GM19239 (cell line): ENCODE measurements around the gene MISP3.

Source experiments
- DNase-seq: peaks from one replicate; pipeline ENCODE4 v3.0.0; 2011; ENCODE audit warnings: low spot score; ENCODE audit not compliant: insufficient read length
- FAIRE-seq: peaks from 2 replicates; lab custom pipeline; 2011; peaks lifted over from hg19 to GRCh38; lab: Jason Lieb, UNC

MISP3 gene

GRCh38 chr19:14052470-14052869, 20.1 kb upstream of the MISP3 start:
- no peak for FAIRE-seq
- DNase-seq: no peak

- FAIRE-seq (no peak), DNase-seq (no peak)
Observed at GRCh38 chr19:14053032-14053431, 19.6 kb upstream of the MISP3 start.

GRCh38 chr19:14053500-14053899, 19.1 kb upstream of the MISP3 start:
- FAIRE-seq: no peak
- DNase-seq: no peak

GRCh38 chr19:14054099-14054498, 18.5 kb upstream of the MISP3 start:
- no peak for FAIRE-seq
- DNase-seq: no peak

- FAIRE-seq (no peak), DNase-seq (no peak)
Observed at GRCh38 chr19:14054721-14055120, 17.9 kb upstream of the MISP3 start.

GRCh38 chr19:14055396-14055795, 17.2 kb upstream of the MISP3 start:
- FAIRE-seq (no peak), DNase-seq (no peak)

- DNase-seq (no peak), FAIRE-seq (no peak)
Observed at GRCh38 chr19:14056069-14056666, 16.4 kb upstream of the MISP3 start.

DNA sequence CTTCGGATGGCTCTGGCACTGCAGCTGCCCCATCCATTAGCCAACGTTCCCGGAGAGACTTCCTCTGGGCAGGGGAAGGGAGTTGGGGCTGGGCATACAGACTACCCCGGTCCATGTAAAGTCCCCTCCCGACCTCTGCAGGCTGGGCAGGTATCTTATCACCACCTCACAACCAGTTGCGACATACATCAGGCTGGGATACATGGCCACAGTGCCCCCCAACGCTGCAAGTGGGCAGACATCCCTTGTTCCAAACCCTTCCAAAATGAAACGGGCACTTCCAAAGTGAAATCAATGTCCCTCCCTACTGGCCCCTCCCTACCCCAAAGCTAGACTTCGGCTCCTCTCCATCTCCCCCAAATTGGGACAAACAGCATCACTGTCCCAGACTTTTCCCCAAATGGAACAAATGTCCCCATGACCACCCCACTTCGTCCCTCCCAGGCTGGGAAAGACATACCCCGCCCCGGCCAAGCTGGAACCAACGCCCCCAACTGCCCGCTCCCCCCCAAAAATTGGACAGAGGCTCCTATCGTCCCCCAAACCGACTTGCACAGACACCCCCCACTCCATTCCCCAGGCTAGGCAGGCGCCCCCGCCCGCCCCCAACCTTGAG, 15.7 kb upstream of the MISP3 start:
- FAIRE-seq: no peak
- no peak for DNase-seq

DNA sequence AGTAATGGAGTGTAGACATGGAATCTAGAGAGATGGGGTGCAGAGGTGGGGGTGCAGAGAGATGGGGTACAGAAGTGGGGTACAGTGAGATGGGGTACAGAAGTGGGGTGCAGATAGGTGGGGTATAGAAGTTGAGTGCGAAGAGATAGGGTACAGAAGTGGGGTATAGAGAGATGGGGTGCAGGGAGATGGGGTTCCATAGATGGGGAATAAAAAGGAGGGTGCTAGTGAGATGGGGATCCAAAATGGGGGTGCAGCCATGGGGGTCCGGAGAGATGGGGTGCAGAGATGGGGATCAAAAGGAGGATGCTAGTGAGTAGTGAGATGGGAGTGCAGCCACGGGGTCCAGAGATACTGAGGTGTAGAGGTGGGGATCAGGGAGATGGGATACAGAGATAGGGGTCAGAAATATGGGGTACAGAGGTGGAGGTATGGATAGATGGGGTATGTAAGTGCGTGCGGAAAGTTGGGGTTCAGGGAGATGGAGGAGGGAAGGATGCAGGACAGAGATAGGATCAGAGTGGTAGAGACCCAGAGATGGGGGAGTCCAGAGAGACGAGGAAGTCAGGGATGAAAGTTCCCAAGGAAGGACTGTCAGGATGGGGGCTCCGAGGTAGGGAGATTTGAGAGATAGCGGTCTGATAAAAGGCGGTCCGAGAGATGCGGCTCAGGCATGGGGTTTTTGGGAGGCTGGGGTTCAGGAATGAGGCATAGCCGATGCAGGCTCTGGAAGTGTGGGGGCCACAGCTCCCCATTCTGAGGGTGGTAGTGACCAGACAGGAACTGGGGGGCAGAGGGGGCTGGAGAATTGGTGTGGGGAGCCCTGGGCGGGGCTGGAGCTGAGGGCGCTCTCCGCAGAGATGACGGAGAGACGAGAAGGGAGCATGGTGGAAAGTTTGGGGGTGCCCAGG, 14.1 kb upstream of the MISP3 start:
- no peak for FAIRE-seq

GRCh38 chr19:14059093-14059480, 13.5 kb upstream of the MISP3 start:
- FAIRE-seq (no peak), DNase-seq (peak; percentile 62)

More for the DNA sequence above, 14.1 kb upstream of the MISP3 start:
- no peak for DNase-seq

DNA sequence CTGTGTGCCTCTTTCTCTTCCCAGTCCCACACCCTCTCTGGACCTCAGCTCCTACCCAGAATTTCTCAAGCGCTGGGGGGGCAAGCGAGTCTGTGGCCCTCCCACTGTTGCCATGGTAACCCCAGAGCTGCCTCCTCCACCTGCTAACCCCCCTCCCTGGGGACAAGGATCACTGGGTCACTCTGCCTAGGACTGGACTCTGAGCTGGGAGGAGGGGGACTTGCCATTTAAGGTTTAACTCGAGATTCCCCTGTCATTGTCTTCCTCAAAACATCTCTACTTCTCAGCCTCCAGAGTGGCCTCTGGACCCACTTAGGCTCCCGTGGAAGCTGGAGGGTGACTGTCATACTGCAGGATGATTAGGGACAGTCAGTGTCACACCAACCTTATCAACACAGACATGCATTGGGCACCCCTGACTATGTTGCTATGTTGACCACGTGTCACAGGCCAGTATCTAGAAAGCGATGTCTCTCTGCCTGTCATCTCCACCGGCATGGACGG, 12.9 kb upstream of the MISP3 start:
- DNase-seq: no peak
- no peak for FAIRE-seq

DNA sequence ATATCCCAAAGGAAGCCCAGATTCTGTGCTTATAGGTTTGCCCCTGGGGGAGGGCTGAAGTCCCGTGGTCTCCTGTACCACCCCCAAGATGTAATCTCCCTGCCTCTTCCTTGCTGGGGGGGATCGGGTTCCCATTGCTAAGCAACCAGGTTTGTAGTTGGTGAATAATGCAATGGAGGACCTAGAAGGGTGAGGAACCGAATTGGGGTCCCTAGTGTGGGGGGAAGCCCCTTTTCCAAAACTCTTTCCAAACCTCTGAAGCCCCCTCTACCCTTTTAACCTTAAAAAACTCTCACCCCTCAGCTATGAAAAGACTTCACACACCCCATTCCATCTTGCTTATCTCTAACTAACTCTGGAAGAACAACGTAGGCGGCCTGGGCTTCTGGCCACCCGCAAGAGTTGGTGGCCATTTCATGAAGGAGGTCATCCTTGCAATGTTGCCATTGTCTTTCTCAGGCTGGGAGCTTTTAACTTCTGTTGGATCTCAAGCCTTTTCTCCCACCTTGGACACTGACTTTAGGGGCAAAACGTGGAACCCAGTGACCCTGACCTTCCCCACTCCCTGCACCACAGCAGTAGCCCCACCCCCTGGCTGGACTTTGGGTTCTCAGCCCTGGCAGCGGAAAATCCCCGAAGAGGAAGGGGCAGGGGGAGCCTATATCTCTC, 11.4 kb upstream of the MISP3 start:
- FAIRE-seq: no peak

DNA sequence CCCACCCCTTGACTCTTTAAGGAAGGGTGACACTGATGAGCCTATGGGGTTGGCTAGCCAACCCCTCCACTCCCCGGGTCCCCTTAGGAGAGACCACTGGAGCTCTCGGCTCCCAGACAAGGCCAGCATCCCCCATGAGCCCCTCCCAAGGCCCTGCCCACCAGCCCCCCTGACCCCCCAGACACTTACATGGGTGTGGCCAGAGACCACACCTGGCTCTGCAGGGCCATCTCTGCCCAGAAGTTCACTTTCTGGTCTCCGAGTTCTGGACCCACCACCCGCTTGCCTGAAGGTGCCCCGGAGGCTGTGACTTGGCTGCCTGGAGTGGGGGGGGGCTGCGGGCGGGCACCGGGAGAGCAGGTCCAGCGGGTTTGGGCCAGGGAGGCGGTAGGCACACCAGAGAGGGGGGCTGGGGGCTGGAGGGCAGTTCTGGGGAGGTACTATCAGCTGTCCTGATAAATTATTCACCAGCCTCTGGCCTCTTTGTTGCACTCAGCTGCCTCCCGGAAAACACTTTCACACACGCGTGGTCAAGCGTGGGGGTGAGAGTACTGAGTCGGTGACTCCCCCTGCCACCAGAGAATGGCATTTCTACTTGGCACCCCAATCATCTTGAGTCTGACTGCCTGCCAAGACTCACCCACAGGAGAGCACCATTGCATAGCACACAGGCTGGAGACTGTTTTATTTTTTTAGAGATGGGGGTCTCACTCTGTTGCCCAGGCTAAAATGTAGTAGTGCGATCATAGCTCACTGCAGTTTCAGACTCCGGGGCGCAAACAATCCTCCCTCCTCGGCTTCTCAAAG, 10.6 kb upstream of the MISP3 start, which contains the start of gene PALM3:
Gene PALM3 (minus strand): TSS at position 326 of the 807 bp plus-strand sequence. CDS start 96 bp downstream, at position 230.
- no peak for FAIRE-seq
- no peak for DNase-seq

More for the DNA sequence above, 11.4 kb upstream of the MISP3 start:
- no peak for DNase-seq

DNA sequence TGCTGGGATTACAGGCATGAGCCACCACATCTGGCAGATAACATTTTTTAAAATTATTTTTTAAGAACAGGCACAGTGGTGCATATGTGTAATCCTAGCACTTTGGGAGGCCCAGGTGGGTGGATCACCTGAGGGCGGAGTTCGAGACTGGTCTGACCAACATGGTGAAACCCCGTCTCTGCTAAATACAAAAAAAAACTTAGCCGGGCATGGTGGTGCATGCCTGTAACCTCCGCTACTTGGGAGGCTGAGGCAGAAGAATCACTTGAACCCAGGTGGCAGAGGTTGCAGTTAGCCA, 10.1 kb upstream of the MISP3 start:
- no peak for FAIRE-seq
- no peak for DNase-seq

DNA sequence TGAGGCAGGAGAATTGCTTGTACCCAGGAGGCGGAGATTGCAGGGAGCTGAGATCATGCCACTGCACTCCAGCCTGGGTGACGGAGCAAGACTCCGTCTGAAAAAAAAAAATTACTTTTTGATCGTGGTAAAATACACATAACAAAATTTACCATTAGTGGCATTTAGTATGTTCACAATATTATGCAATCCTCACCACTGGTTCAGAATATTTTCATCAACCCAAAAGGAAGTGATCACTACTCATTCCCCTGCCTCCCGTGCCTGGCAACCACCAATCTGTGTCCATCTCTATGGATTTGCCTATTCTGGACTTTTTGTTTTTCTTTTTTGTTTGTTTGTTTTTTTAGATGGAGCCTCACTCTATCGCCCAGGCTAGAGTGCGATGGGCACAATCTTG, 9.5 kb upstream of the MISP3 start:
- FAIRE-seq (no peak), DNase-seq (no peak)

DNA sequence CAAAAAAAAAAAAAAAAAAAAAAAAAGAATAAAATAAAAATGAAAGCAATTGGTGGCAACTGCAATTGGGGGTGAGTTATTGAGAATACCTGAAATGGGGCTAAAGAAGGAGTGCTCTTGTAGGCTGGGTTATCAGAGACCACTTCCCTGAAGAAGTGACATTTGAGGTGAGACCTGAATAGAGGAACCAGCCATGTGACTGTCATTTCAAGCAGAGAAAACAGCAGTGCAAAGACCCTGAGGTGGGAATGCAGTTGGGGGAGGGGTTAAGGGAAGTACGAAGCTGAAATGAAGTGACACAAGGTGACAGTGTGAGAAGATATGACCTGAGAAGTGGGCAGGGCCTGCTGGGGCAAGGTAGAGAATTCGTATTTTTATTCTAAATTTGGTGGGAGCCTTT, 6.5 kb upstream of the MISP3 start:
- DNase-seq (no peak), FAIRE-seq (no peak)

- DNase-seq: no peak
- FAIRE-seq: no peak
Observed at GRCh38 chr19:14070268-14071050, 2.1 kb upstream of the MISP3 start.

- FAIRE-seq (peak; percentile 26), DNase-seq (peak; percentile 73)
Observed at GRCh38 chr19:14073261-14073924, 807 bp downstream of the MISP3 start.
